Activated T-cell treated with anti-CD3 and anti-CD28 coated beads for 48 hours (primary cell): ENCODE data around the gene GRK1.

Source experiments
- DNase-seq: peaks from one replicate; pipeline ENCODE4 v3.0.0-alpha.2; 2020; ENCODE audit warnings: low read depth

The GRK1 gene

GRCh38 chr13:113650275-113650674 is 16.7 kb upstream of the GRK1 start:
- no peak for DNase-seq

GRCh38 chr13:113650731-113651148 is 16.3 kb upstream of the GRK1 start:
- DNase-seq, result no peak

DNA sequence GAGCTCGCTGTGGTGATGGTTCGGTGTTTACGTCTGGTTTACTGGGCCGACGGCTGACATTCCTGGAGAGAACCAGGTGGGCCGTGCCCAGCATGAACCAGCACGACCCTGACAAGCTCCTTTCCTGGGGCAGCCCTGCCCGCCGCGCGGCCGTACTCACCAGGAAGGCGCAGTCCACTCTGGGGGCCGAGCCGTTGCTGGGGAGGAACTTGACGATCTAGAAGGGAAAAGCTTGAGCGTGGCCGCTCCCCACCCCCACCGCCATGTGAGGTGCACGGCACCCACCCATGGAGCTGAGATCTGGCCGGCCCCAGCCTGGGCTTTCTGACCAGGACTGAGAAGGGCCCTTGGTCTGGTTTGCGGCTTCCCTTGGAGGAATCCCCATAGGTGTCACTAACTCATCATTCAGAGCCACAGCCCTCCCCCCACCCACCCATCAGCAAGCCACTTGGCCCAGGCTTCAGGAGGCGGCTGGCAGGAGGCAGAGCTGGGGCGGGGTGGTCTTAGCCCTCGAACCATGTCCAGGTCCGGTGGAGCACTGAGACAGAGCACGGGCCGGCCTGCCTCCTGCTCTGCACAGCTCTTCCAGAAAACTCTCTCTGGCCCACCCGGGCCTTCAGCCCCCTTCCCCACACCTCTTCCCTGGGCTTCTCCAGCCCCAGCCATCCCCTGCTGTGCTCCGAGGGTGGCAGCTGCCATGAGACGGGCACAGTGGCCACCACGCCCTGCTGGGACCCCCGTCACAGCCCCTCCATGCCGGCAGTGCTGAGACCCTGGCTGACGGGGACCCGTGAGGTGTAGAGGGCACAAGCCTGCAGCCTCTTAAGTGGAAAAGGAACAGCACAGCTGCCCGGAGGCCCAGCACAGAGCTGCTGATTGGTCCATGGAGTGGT is 15.3 kb upstream of the GRK1 start:
- no peak for DNase-seq

GRCh38 chr13:113652404-113653263 is 14.4 kb upstream of the GRK1 start:
- DNase-seq, result no peak

DNA sequence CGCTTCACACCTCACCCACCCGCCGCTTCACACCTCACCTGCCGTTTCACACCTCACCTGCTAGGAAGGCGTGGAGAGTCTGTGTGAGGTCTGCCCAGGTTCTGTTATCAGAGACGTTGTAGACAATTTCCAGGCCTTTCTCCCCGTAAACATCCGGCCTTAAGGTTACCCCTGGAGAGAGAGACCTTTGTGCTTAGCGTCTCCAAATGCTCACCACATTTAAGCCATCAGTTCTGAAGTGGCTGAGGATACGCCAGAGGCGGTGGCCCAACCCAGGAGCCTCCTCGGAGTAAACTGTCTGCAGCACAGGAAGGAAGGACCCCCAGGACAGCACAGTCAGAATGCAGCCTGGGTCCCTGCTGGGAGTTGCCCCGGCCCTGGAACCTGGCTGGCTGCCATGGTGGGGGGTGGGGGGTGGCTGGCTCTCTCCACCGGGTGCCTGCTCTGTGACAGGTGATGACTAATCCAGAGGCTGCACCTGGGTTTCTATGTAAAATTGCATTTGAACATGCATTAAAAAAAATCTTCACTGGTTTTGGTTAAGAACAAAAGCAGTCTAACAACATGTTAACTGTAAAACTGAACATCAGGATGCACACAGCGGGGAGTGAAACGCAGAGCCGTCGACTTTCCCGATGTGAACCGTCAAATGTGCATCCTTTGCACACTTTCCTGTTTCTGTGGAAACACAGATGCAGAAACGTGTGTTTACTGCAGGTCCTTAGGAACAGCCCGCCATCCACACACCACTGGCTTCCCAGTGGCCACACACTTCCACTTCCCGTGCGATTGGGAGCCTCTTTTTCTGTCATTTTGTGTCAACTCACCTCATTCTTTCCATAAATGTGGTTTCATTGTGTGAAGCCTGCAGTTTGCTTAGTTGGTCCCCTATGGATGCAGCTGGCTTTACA is 13.5 kb upstream of the GRK1 start:
- no peak for DNase-seq

GRCh38 chr13:113654175-113654560 is 12.9 kb upstream of the GRK1 start:
- no peak for DNase-seq

GRCh38 chr13:113654591-113655345 is 12.3 kb upstream of the GRK1 start:
- DNase-seq, result no peak

- no peak for DNase-seq
Measured at GRCh38 chr13:113655346-113656002, 11.5 kb upstream of the GRK1 start.

- no peak for DNase-seq
Measured at GRCh38 chr13:113656003-113656588, 10.9 kb upstream of the GRK1 start.

DNA sequence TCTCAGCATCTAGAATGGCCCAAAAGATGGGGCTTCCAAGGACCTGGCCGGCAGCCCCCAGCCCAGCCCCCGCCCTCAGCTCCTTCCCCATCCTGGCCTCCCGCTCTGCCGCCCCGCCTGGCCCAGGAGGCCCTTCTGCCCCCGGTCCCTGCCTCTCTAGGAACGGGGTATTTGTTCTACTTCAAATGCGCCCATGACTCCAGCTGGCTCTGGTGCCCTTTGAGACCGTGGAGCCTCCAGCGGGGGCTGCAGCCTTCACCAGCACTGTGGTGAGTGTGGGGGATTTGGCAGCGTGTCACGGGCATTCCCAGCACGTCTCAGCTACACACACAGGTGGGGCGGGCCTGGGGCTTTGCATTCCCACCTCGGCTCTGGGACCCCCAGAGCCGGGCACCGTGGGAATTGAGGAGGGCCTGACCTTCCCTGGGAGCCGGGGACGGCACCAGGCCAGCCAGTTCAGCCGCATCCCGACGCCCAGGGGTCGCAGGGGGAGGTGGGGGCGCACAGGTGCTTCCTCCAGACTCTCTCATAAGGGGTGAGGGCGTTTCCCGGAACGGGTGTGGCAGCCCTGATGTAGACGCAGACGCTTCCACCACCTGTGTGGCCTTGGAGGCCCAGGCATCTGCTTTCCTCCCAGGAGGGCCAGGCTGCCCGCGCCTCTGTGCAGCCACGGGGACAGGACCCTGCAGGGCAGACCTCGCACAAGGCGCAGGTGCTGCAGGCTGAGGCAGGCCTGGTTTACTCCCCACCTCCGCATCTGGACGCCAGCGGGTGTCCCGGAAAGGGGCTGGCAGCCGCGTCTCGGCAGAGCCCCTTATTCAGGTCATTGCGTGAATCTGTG is 10.0 kb upstream of the GRK1 start:
- DNase-seq, result no peak

DNA sequence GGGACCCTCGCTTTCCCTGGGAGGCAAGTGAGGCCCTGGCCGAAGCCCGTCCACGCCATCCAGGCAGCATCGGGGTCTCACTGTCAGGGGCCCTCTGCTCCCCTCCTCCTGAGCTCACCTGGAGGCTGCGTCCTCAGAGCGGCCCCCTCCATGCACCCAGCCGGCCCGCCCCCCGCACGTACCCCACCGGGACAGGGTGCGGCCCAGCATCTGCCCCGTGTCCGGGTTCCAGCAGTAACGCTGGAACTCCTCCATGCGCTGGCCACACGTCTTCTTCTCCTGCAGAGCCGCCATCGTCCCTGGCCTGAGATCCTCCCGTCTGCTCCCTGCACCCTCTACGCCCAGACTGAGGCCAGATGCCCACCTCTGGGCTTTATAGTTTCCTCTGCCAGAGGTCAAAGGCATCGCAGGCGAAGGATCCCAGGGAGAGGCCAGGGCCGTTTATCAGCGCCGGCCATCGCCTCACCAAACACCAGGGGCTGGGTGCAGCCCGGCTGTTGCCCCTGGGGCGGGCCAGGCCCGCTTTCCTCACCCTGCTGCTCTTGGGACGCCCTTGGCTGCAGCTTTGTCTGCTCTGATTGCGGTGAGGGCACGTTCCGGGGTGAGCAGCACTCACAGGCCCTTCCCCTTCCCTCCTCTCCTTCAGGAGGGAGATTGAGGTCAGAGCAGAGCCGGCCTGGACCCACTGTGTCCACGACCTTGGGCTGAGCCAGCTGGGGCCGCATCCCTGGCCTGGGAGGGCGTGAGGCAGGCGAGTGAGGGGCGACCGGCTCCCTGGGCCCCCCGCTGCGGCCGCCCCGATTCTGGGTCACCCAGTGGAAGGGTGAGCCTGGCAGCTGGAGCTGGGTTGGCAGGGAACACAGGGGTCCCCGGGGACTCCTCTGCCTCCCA is 8.9 kb upstream of the GRK1 start, which contains the start of gene ATP4B:
TSS of gene ATP4B (minus strand) at position 348 of the 891 bp plus-strand sequence. CDS start at position 294, 54 bp downstream.
- no peak for DNase-seq

- no peak for DNase-seq
Measured at GRCh38 chr13:113658836-113659235, 8.2 kb upstream of the GRK1 start.

DNA sequence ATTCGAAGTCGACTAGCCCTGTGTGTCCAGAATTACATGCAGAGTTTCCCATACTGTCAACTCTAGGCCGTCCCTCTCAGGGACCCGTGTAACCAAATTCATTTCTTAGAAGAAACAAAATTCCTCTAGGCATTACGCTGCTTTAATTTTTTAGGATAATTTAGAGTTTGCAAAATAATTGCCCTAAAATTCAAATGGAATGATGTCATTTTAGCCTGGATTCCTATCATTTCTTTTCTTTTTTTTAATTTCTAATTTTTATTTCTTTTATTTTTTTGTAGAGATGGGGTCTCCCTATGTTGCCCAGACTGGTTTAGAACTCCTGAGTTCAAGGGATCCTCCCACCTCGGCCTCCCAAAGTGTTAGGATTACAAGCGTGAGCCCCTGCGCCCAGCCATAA is 7.7 kb upstream of the GRK1 start:
- no peak for DNase-seq

GRCh38 chr13:113660066-113660465 is 7.0 kb upstream of the GRK1 start:
- DNase-seq, result no peak

GRCh38 chr13:113661509-113661908 is 5.5 kb upstream of the GRK1 start:
- DNase-seq, result no peak

- DNase-seq, result no peak
Measured at GRCh38 chr13:113663934-113664333, 3.1 kb upstream of the GRK1 start.

DNA sequence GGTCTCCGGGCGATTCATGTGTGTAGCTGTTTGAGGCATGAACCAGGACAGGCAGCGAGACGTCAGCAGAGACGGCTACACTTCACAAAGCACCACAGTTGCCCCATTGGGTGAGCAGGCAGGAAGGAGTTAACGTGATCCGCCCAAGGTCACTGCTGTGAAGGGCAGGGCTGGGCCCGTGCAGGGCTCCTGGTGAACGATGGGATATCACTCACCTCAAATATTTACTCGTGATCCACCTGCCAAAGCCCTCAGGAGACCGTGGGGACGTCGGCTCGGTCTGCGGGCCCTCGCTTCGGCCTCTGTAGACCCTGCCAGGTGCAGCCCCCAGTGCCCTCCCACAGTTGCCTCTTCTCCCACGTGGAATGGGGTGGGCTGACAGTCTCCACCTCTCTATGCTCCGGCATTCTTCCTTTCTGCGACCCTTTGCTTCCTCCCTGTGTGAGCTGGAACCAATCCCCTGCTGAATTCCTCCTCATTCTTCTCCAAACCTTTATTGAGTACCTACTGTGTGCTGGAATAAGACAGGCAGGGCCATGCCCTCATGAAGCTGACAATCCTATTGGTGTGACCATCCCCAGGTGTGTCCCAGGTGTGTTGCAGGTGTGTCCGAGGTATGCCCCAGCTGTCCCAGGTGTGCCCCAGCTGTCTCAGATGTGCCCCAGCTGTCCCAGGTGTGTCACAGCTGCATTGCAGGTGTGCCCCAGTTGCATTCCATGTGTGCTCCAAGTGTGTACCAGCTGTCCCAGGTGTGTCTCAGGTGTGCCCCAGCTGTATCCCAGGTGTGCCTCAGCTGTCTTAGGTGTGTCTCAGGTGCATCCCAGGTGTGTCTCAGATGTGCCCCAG is 2.0 kb upstream of the GRK1 start:
- no peak for DNase-seq
